Daoy (cell line): Measurements from ENCODE around the gene ZNF764. TPM values are rescaled to one million over a fixed set of nuclear protein-coding genes. Genes with fewer than 3 reads are reported as not detected.
"Not testable (repeated sequence)": the region's sequence is repeated elsewhere in the genome, so short reads cannot be mapped to it uniquely, and the experiment has no call there.

Experiments used
- DNase-seq: peaks from one replicate; pipeline ENCODE4 v3.0.0-alpha.2; 2015; ENCODE audit warnings: low read depth
- total RNA-seq: library from RNA; depleted of rRNA; stranded (reverse); fragments of >200 nt; shearing (Covaris generic); gene quantifications from 2 replicates; pipeline ENCODE4 v1.2.3, GENCODE V29; 2014; rRNA removed

ZNF764 gene
- total RNA-seq: 3.3 and 4.4 TPM in 2 replicates

- peak; percentile 97 for DNase-seq
Observed at GRCh38 chr16:30557957-30558788, at the start of gene ZNF764. TSS of gene ZNF764 (minus strand) at chr16:30558374. CDS start at chr16:30558182, 192 bp downstream.

GRCh38 chr16:30606004-30606403, 47.8 kb upstream of the ZNF764 start:
- no peak for DNase-seq

- DNase-seq: no peak
Observed at GRCh38 chr16:30605158-30605557, 47.0 kb upstream of the ZNF764 start.

GRCh38 chr16:30604316-30604947, 46.3 kb upstream of the ZNF764 start:
- no peak for DNase-seq

- DNase-seq: no peak
Observed at GRCh38 chr16:30603945-30604315, 45.8 kb upstream of the ZNF764 start.

- peak; percentile 10 for DNase-seq
Observed at GRCh38 chr16:30602616-30603277, 44.6 kb upstream of the ZNF764 start.

- DNase-seq: no peak
Observed at GRCh38 chr16:30601966-30602365, 43.8 kb upstream of the ZNF764 start.

GRCh38 chr16:30600929-30601328, 42.8 kb upstream of the ZNF764 start:
- DNase-seq: no peak

GRCh38 chr16:30600215-30600614, 42.0 kb upstream of the ZNF764 start:
- no peak for DNase-seq

GRCh38 chr16:30592871-30593270, 34.7 kb upstream of the ZNF764 start:
- DNase-seq: no peak

GRCh38 chr16:30590869-30591268, 32.7 kb upstream of the ZNF764 start:
- DNase-seq: not testable (repeated sequence)

- DNase-seq: not testable (repeated sequence)
Observed at GRCh38 chr16:30589582-30589981, 31.4 kb upstream of the ZNF764 start.

GRCh38 chr16:30588651-30589050, 30.5 kb upstream of the ZNF764 start:
- no peak for DNase-seq

- DNase-seq: peak; percentile 98
Observed at GRCh38 chr16:30585400-30586191, 27.4 kb upstream of the ZNF764 start, which contains the start of gene ZNF785. TSS of gene ZNF785 (minus strand) at chr16:30585697. CDS start at chr16:30585611, 86 bp downstream.

GRCh38 chr16:30585022-30585399, 26.8 kb upstream of the ZNF764 start:
- no peak for DNase-seq

GRCh38 chr16:30582611-30583340, 24.6 kb upstream of the ZNF764 start:
- no peak for DNase-seq

- no peak for DNase-seq
Observed at GRCh38 chr16:30581457-30581856, 23.3 kb upstream of the ZNF764 start.

GRCh38 chr16:30574678-30575077, 16.5 kb upstream of the ZNF764 start:
- DNase-seq: no peak

GRCh38 chr16:30571445-30572322, 13.5 kb upstream of the ZNF764 start, which contains the start of gene ZNF688:
TSS of gene ZNF688 (minus strand) at chr16:30571714. CDS start at chr16:30571629, 85 bp downstream.
- peak; percentile 94 for DNase-seq
